GM13977 (cell line): ENCODE measurements around the gene GPD1.

Experiments
- DNase-seq: peaks from one replicate; pipeline ENCODE4 v3.0.0; 2012; ENCODE audit warnings: low spot score
- CTCF ChIP-seq: IDR thresholded peaks from 2 replicates; pipeline ENCODE4 v1.5.1; 2012; ENCODE audit warnings: mild to moderate bottlenecking, control low read depth; ENCODE audit not compliant: insufficient read depth; ENCODE audit errors: extremely low read depth, missing control alignments
- in situ Hi-C: fragments of 300-500 bp; cut with MboI; formaldehyde crosslinking; loops from one replicate; pipeline ENCODE4 v1.12.0; 2022; ENCODE audit warnings: low sequenced_read_pairs, low pct_unique_long_range_greater_than_20kb, mixed read lengths, inconsistent platforms; ENCODE audit not compliant: unreplicated experiment

Gene GPD1

GRCh38 chr12:50156641-50157040 is 52.8 kb downstream of the GPD1 start:
- in situ Hi-C loops: no loop called here
- no peak for TF ChIP-seq CTCF
- DNase-seq: no peak

- no peak for TF ChIP-seq CTCF
- DNase-seq: no peak
- in situ Hi-C loops: no loop called here
These were observed 53.5 kb downstream of the GPD1 start for GRCh38 chr12:50157259-50157658.

GRCh38 chr12:50160643-50161042 is 56.8 kb downstream of the GPD1 start:
- in situ Hi-C loops: loop anchor here (10.0 kb wide), 1 partner anchor 86 kb away; no protein-coding TSS in a partner anchor
- DNase-seq: no peak
- no peak for TF ChIP-seq CTCF
